ENCODE data around the gene SYNGAP1.
"Not testable (repeated sequence)": the region's sequence is repeated elsewhere in the genome, so short reads cannot be mapped to it uniquely, and the experiment has no call there.

The SYNGAP1 gene

GRCh38 chr6:33399881-33400280, 20.0 kb upstream of the SYNGAP1 start:
- not testable (repeated sequence) for DNase-seq

GRCh38 chr6:33404884-33405283, 15.0 kb upstream of the SYNGAP1 start:
- no peak for DNase-seq

GRCh38 chr6:33405386-33405940, 14.4 kb upstream of the SYNGAP1 start:
- DNase-seq: no peak

- DNase-seq: no peak
These were observed 13.7 kb upstream of the SYNGAP1 start for GRCh38 chr6:33406126-33406525.

GRCh38 chr6:33407132-33407718, 12.6 kb upstream of the SYNGAP1 start:
- DNase-seq: no peak

GRCh38 chr6:33410050-33410710, 9.7 kb upstream of the SYNGAP1 start:
- peak; percentile 71 to 100 (median 96) for DNase-seq

GRCh38 chr6:33410711-33411631, 8.9 kb upstream of the SYNGAP1 start, which contains the start of gene PHF1:
Gene PHF1, plus strand, starts transcription at chr6:33411014. Its CDS starts 1,250 bp downstream, at chr6:33412264.
- peak in 17 of 56 donors; percentile 48 to 84 (median 72) for DNase-seq

- no peak for DNase-seq
These were observed 8.2 kb upstream of the SYNGAP1 start for GRCh38 chr6:33411632-33412005.

- DNase-seq: no peak
These were observed 7.5 kb upstream of the SYNGAP1 start for GRCh38 chr6:33412140-33413009.

GRCh38 chr6:33413241-33414120, 6.4 kb upstream of the SYNGAP1 start:
- no peak for DNase-seq

- DNase-seq: no peak
These were observed 5.1 kb upstream of the SYNGAP1 start for GRCh38 chr6:33414592-33415271.

- no peak for DNase-seq
These were observed 4.0 kb upstream of the SYNGAP1 start for GRCh38 chr6:33415831-33416230.

- no peak for DNase-seq
These were observed 3.3 kb upstream of the SYNGAP1 start for GRCh38 chr6:33416386-33417127.

- no peak for DNase-seq
These were observed 2.5 kb upstream of the SYNGAP1 start for GRCh38 chr6:33417128-33417902.

- peak; percentile 60 to 100 (median 100) for DNase-seq
These were observed 1.8 kb upstream of the SYNGAP1 start, which contains the start of gene CUTA for GRCh38 chr6:33417903-33418689. Gene CUTA, minus strand, starts transcription at chr6:33418107. Its CDS starts 107 bp downstream, at chr6:33418000.

- DNase-seq: no peak
These were observed 1.1 kb upstream of the SYNGAP1 start for GRCh38 chr6:33418690-33419291.

Data from amygdala (tissue), 56 donors.